Measurements from ENCODE around the gene DLG4. TPM values are rescaled to one million over a fixed set of nuclear protein-coding genes. Genes with fewer than 3 reads are reported as not detected.

Gene DLG4
- total RNA-seq, result 6.7 and 13.9 TPM in 2 replicates

DNA sequence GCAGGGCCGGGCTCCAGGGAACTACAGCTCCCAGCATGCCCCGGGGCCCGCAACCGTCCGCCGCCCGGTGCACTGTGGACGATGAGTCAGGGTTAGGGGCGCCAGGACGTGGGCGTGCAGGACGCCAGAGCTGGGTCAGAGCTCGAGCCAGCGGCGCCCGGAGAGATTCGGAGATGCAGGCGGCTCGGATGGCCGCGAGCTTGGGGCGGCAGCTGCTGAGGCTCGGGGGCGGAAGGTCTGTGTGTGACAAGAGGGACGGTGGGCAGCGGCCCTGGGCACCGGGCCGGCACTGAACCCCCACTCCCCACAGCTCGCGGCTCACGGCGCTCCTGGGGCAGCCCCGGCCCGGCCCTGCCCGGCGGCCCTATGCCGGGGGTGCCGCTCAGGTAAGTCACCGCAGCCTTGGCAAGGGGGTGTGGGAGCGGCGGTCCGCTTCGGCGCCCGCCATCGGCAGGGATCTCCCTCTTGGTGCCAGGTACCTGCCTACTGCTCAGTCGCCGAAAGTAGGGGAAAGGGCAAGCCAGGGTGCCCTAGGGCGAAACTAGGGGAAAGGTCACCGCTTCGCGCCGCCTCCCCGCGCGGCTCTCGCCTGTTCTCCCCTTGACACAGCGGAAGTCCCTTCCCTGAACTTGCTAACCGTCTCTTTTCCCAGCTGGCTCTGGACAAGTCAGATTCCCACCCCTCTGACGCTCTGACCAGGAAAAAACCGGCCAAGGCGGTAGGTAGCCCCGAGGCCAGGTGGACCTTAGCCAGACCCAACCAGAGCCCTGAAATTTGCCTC, at the start of gene DLG4, which contains the start of gene ACADVL:
Gene DLG4, minus strand, starts transcription at position 25 of the 781 bp plus-strand sequence.
Gene ACADVL, plus strand, starts transcription at position 127 of the 781 bp plus-strand sequence. Its CDS starts 47 bp downstream, at position 174.

GRCh38 chr17:7262192-7262934, 42.7 kb upstream of the DLG4 start, which contains the start of gene CLDN7:
Gene CLDN7 (minus strand): TSS chr17:7262478. CDS start chr17:7262043, 435 bp downstream.

GRCh38 chr17:7252176-7253043, 32.8 kb upstream of the DLG4 start, which contains the start of gene ELP5:
Gene ELP5 (plus strand): TSS chr17:7252215. CDS start chr17:7252551, 336 bp downstream.

DNA sequence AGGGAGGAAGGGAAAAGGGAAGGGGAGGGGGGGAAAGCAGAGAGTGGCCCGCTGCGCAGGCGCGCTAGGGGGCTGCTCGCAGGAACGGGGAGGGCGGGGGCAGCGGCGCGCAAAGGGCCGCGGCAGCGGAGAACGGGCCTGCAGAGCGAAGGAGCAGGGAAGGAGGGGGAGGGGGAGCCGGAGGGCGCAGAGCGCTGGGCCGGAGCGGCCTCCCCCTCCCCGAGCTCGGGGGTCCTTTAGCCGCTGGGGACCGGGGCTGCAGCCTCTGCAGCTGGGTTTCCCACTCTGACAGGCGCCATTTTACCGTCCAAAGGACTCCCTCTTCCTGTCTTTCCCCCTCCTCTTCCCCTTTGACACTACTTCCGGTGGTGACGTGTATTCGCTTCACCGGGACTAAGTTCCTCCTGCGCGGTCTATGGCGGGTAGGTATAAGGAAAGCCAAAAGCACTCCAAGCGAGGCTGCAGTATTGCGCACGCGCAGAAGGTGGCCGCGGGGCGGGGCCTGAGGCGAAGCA, 32.1 kb upstream of the DLG4 start, which contains the start of gene CTDNEP1:
Gene CTDNEP1, minus strand, starts transcription at position 74 of the 515 bp plus-strand sequence. CDS start 438 bp downstream, outside the sequence.

DNA sequence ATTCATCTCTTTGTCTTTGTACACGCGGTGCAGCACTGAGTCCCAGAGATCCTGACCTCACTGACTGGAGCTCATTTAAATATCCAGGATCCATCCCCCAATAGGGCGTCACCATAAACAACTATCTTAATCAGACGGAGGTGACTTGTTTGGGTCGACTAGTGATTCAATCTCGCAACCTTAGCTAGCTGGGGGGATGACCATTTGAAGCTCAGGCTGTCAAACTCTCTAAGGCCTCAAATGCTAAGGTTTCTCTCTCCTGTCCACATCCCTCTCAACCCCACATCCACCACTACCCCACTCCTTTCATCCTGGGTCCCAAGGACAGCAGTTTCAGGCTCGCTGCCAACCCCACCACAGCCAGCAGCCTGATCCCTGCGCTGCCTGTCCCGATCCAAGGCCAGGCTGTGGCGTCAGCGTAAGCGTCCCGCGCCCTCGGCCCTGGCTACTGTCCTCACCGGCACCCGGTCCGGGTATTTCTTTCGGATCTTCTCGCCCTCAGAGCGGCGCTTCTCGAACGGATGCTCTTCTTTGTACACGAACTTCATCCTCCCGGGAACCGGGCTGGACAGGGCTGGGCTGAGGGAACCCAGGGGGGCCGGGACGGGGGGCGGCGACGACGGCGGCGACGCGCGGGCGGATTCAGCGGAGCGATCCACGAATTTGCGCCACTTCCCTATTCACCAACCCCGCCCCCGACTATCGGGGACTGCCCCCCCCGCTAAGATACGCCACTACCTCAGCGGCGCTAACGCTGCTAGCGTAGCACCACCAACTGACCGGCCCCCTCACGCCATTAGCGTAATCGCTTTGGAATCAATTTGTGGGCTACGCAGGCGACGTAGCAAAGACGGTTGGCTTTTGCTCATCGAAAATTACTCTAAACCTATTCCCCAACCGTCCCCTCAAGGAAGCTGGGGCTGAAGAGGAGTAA, 22.4 kb upstream of the DLG4 start, which contains the start of gene GABARAP:
Gene GABARAP, minus strand, starts transcription at position 667 of the 934 bp plus-strand sequence. Its CDS starts 119 bp downstream, at position 548.

DNA sequence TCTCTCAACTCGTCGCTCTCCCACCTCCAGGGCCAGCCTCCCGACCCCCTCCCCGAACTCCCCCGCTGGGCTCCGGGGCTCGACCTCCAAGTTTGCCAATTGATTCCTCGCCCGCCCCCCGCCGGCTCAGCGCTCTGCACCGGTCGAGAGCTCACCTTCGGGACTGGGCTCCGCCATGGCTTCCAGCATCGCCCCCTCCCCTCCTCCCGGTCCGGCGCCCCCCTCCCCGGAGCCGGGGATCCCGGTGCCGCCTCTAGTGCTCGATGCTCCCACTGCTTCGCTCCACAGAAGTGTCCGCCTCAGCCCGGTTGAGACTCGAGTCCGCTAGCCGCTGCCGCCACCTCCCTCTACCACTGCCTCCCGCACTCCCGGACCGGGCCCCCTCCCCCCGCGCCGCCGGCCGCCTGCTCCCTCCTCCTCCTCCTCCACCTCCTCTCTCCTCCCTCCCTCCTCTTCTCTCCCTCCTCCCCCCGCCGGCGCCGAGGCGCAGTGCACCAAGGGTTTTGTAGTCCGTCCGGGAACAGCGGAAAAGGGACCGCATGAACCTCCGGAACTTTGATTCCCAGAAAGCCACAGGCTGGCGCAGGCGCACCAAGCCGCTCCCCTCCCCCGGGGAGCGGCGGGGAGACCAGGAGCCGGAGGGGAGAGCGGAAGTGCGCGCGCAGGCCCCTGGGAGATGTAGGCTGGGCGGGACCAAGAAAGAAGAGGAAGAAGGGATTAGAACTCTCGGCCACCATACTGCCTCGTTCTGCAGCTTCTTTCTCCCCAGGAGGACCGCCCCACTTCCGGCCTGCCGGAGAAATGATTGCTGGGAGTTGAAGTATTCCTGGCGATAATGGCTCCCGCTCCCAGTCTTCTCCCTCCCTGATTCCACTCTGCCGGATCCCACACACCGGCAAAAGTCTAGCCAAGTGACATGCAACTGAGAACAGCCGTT, 19.7 kb upstream of the DLG4 start, which contains the start of gene PHF23:
Gene PHF23, minus strand, starts transcription at position 367 of the 937 bp plus-strand sequence. Its CDS starts 178 bp downstream, at position 189.

DNA sequence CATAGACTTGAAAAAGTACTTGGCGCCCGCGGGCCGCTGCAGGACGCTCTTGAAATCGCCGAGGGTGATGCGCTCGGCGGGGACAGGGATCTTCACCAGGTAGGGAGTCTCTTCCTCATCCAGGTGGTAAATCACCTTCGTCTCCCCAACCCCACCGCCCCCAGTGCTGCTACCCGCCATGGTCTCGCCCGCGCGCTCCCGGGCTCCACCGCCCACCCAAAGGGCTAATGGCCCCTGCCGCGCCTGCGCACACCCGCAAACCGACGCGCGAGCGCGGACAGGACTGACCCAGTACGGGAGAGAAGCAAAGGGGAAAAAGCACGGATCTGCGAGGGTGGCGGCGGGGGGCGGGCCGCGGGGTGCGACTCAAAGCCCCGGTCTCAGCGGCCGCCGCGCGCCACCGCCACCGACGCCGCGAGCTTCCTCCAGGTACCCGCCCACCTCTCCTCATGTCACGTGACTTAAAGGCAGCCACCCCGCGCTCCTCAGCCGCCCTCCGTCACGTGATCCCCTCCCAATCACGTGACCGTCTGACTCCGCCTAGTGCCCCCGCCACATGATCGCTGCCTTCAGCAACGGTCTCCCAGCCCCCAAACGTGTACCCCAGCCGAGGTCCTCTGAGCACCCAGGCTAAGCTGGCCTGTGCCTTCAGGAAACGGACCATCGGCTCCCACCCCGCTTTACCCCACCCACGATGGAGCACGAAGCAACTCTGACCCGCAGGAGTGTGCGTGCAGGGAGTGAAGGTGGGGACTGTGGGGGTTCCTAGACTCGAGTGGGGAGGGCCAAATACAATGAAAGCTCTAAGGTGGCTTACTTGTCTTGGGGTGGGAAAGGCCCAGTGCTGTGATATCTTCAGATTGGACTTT, 14.7 kb upstream of the DLG4 start, which contains the start of gene DVL2:
Gene DVL2, minus strand, starts transcription at position 435 of the 869 bp plus-strand sequence. Its CDS starts 255 bp downstream, at position 180.

DNA sequence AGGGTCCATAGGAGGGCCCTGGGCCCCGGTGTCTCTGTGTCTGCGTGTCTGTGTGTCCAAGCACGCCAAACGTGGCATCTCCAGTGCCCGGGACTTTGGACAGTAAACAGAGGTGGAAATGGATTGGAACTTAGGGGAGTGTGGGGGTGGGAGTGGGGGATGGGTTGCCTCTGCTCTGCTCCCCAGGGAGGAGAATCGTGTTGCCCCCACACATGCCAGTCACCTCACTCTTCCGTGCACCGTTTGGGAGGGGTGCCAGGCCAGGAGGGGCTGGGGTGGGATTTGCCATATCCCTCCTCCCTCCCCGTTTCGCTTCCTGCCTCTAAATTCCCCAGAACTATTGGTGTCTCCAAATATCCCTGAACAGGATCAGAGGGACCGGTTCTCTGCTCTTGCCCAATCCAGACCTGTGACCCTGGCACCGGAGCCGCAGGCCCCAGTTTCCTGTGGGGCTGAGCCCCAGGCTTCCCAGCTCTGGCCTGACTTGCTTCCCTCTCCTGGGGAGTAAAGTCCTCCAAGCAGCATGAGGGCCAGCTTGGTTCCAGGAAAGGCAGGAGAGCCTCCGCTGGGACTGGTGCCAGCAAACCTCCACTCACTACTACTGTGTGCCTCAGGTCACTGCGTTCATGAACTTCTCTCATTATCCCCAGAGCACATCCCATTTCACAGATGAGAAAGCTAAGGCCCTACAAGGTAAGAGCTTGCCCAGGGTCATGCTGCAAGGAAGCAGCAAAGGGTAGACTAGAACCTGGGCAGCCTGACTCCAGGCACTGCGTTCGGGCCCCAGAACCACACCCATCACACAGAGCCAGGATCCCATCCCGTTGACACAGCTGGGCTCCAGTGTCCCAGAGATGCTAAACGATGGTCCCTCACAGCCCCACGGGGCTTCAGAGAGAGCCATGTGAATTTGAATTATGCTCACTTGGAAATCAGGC, 40.0 kb downstream of the DLG4 start, which contains the start of gene ASGR1:
Gene ASGR1, minus strand, starts transcription at position 54 of the 938 bp plus-strand sequence. CDS start 807 bp downstream, outside the sequence.

Other genes with a start within 250 kb of the DLG4 start
- gene ALOX12, start 223.8 kb downstream of the DLG4 start, total RNA-seq, result under 0.01 TPM in 1 of 2 replicates, not detected in the other
- gene RNASEK, start 207.2 kb downstream of the DLG4 start, total RNA-seq, result 271 and 327 TPM in 2 replicates
- gene BCL6B, start 196.8 kb downstream of the DLG4 start, total RNA-seq, result under 0.01 and 0.13 TPM in 2 replicates
- gene SLC16A13, start 183.8 kb downstream of the DLG4 start, total RNA-seq, result 2.8 and 3.0 TPM in 2 replicates
- 0.13 and 0.16 TPM in 2 replicates for gene SLC16A11, start 175.7 kb downstream of the DLG4 start, total RNA-seq
- gene CLEC10A, start 139.6 kb downstream of the DLG4 start, total RNA-seq, result not detected in 2 replicates
- gene ASGR2, start 105.0 kb downstream of the DLG4 start, total RNA-seq, result not detected in 2 replicates
- gene ASGR1, start 40.5 kb downstream of the DLG4 start, total RNA-seq, result 0.63 and 1.6 TPM in 2 replicates
- gene ACADVL, start 102 bp upstream of the DLG4 start, total RNA-seq, result 261 and 318 TPM in 2 replicates
- 51.0 and 69.3 TPM in 2 replicates for gene DVL2, start 14.7 kb upstream of the DLG4 start, total RNA-seq
- 27.4 and 45.8 TPM in 2 replicates for gene PHF23, start 19.6 kb upstream of the DLG4 start, total RNA-seq
- gene GABARAP, start 22.6 kb upstream of the DLG4 start, total RNA-seq, result 262 and 715 TPM in 2 replicates
- 78.1 and 103 TPM in 2 replicates for gene CTDNEP1, start 31.9 kb upstream of the DLG4 start, total RNA-seq
- 37.9 and 42.0 TPM in 2 replicates for gene ELP5, start 32.4 kb upstream of the DLG4 start, total RNA-seq
- gene CLDN7, start 42.6 kb upstream of the DLG4 start, total RNA-seq, result 12.4 and 33.1 TPM in 2 replicates
- under 0.01 and 0.76 TPM in 2 replicates for gene SLC2A4, start 61.9 kb upstream of the DLG4 start, total RNA-seq
- gene YBX2, start 74.8 kb upstream of the DLG4 start, total RNA-seq, result 0.16 and 0.63 TPM in 2 replicates
- gene EIF5A, start 87.8 kb upstream of the DLG4 start, total RNA-seq, result 263 and 774 TPM in 2 replicates
- 42.2 and 68.3 TPM in 2 replicates for gene GPS2, start 95.5 kb upstream of the DLG4 start, total RNA-seq
- 13.1 and 14.7 TPM in 2 replicates for gene NEURL4, start 109.5 kb upstream of the DLG4 start, total RNA-seq
- 0.38 and 0.65 TPM in 2 replicates for gene ACAP1, start 116.7 kb upstream of the DLG4 start, total RNA-seq
- 13.5 and 19.6 TPM in 2 replicates for gene KCTD11, start 132.3 kb upstream of the DLG4 start, total RNA-seq
- not detected in 2 replicates for gene TMEM95, start 135.3 kb upstream of the DLG4 start, total RNA-seq
- 2.6 and 4.6 TPM in 2 replicates for gene TNK1, start 161.3 kb upstream of the DLG4 start, total RNA-seq
- gene PLSCR3, start 174.7 kb upstream of the DLG4 start, total RNA-seq, result 69.7 and 127 TPM in 2 replicates
- gene TMEM256, start 184.3 kb upstream of the DLG4 start, total RNA-seq, result 250 and 289 TPM in 2 replicates
- 9.3 and 24.3 TPM in 2 replicates for gene NLGN2, start 188.0 kb upstream of the DLG4 start, total RNA-seq
- gene SPEM1, start 200.5 kb upstream of the DLG4 start, total RNA-seq, result not detected in 2 replicates
- gene SPEM2, start 205.8 kb upstream of the DLG4 start, total RNA-seq, result not detected in 2 replicates
- not detected in 2 replicates for gene SPEM3, start 209.0 kb upstream of the DLG4 start, total RNA-seq
- gene TMEM102, start 215.6 kb upstream of the DLG4 start, total RNA-seq, result 12.9 and 19.5 TPM in 2 replicates
- 0.49 and 2.2 TPM in 2 replicates for gene FGF11, start 219.7 kb upstream of the DLG4 start, total RNA-seq
- 6.4 and 17.1 TPM in 2 replicates for gene CHRNB1, start 225.2 kb upstream of the DLG4 start, total RNA-seq

Measured in mesangial cell (primary cell).